ENCODE measurements around the gene POGK.
"Not testable (repeated sequence)": the region's sequence is repeated elsewhere in the genome, so short reads cannot be mapped to it uniquely, and the experiment has no call there.

POGK gene

DNA sequence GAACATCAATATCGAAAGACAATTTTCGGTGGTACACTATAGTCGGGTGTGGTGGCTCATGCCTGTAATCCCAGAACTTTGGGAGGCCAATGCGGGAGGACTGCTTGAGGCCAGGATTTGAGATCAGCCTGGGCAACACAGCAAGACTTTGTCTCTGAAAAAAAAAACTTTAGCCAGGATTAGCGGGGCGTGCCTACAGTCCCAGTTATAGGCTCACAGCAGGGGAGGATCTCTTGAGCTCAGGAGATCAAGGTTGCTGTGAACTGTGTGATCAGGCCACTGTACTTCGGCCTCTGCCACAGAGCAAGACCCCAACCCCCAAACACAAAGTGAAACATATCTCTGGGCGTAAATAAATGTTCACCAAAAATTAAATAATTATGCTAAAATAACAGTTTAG is 35.2 kb downstream of the POGK start:
- no peak for FAIRE-seq

DNA sequence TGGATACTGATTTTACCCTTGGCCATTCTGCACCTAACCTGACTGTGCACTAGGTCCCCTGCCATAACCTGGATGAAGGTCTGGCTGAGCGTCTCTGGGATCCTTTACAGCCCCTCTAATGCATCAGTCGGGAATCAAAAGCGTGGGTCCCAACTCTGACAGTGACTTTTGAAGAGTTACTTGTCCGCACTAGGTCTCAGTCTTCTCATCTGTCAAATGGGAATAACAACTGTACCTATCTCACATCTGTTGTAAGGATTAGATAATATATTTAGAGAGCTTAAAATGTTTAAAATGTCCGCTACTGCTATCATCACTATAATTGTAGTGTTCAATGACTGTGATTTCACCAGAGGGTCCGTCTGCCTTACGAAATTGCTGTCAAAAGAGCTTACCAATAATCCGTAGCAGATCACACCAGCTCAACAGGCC is 36.0 kb downstream of the POGK start:
- TF ChIP-seq POU2F2 (IDR thresholded peaks at IDR 0.05; ENCODE audit: low read depth, low read length) = no peak
- TF ChIP-seq POLR2A (IDR thresholded peaks at IDR 0.05; ENCODE audit: low read depth, low read length) = no peak
- DNase-seq (ENCODE audit: insufficient read length, low spot score) = no peak
- FAIRE-seq = peak; percentile 51

More for the DNA sequence above, 35.2 kb downstream of the POGK start:
- no peak for TF ChIP-seq TAF1 (IDR thresholded peaks at IDR 0.05; ENCODE audit: low read depth, low read length)
- no peak for TF ChIP-seq SPI1 (IDR thresholded peaks at IDR 0.05; ENCODE audit: low read depth, low read length)
- TF ChIP-seq POLR2AphosphoS5 (IDR thresholded peaks at IDR 0.05; ENCODE audit: low read depth, low read length) = no peak
- TF ChIP-seq POU2F2 (IDR thresholded peaks at IDR 0.05; ENCODE audit: low read depth, low read length) = no peak
- TF ChIP-seq PAX5 (IDR thresholded peaks at IDR 0.05; ENCODE audit: insufficient read depth, low read length, severe bottlenecking) = no peak
- no peak for TF ChIP-seq POLR2A (IDR thresholded peaks at IDR 0.05; ENCODE audit: low read depth, low read length)
- DNase-seq (ENCODE audit: insufficient read length, low spot score) = no peak

DNA sequence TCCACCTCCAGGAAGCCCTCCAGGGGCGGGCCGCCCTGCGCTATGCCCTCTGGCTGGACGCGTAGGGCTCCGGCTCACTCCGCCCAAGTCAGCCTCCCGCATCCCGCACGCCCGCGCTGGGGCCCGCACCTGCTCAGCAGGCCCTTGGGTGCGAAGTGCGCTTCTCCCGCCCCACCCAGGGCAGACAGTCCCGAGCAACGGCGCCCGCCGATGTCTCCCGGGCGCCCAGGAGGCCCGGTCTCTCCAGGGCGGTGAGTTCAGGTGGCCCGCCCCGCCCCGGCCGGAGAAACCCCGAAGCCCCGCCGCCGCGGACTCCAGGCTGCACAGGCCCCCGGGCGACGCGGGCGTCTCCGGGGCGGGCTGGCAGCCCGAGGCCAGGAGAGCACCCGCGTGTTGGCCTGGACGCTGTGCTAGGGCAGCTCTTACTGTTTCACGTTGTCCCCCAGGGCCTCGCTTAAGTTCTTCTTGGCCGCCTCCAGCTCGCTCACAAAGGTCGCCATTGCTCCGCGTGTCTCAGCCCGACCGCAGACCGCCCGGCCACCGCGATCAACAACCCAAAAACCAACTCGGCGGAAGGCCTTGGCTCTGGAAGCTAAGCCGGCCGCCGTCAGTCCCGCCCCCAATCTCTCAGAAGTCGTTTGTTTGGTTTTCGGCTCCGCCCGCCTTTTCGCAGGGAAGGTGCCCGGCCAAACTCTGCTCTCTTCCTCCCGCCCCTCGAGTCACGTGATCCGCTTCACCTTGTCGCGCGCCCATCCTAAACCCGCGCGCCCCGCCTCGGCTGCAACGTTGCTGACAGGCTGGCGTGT is 36.7 kb downstream of the POGK start, which contains the start of gene TADA1:
TADA1 (minus strand) TSS at position 531 of the 806 bp plus-strand sequence; CDS start at position 500, 31 bp downstream.
- TF ChIP-seq POU2F2 (IDR thresholded peaks at IDR 0.05; ENCODE audit: low read depth, low read length) (0 out of 2 replicates have a peak, but pooled peaks have one; percentile 28), POLR2AphosphoS5 (IDR thresholded peaks at IDR 0.05; ENCODE audit: low read depth, low read length) (peak; percentile 64), POLR2A (IDR thresholded peaks at IDR 0.05; ENCODE audit: low read depth, low read length) (no peak), SPI1 (IDR thresholded peaks at IDR 0.05; ENCODE audit: low read depth, low read length) (peak; percentile 3; the same call in 1 of the 2 replicates), PAX5 (IDR thresholded peaks at IDR 0.05; ENCODE audit: insufficient read depth, low read length, severe bottlenecking) (peak; percentile 0), TAF1 (IDR thresholded peaks at IDR 0.05; ENCODE audit: low read depth, low read length) (peak; percentile 69; the same call in 1 of the 2 replicates)
- DNase-seq (ENCODE audit: insufficient read length, low spot score) = peak; percentile 86
- peak; percentile 94 for FAIRE-seq

DNA sequence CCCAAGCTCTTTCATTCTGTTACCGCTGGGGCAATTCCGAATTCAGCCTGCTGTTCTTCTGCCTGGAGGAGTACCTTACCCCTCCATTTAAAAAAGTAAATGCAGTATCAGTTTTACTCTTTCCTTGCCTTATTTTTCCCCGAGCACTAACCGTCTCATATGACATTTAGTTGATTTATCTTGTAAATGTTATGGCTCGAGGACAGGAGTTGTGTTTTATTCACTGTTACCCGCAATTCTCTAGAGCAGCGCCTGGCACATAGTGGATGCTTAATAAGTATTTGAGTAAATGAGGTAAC is 37.2 kb downstream of the POGK start:
- DNase-seq (ENCODE audit: insufficient read length, low spot score) (no peak), FAIRE-seq (no peak)
- TF ChIP-seq POU2F2 (IDR thresholded peaks at IDR 0.05; ENCODE audit: low read depth, low read length) (no peak), POLR2A (IDR thresholded peaks at IDR 0.05; ENCODE audit: low read depth, low read length) (no peak), PAX5 (IDR thresholded peaks at IDR 0.05; ENCODE audit: insufficient read depth, low read length, severe bottlenecking) (no peak), POLR2AphosphoS5 (IDR thresholded peaks at IDR 0.05; ENCODE audit: low read depth, low read length) (no peak)

DNA sequence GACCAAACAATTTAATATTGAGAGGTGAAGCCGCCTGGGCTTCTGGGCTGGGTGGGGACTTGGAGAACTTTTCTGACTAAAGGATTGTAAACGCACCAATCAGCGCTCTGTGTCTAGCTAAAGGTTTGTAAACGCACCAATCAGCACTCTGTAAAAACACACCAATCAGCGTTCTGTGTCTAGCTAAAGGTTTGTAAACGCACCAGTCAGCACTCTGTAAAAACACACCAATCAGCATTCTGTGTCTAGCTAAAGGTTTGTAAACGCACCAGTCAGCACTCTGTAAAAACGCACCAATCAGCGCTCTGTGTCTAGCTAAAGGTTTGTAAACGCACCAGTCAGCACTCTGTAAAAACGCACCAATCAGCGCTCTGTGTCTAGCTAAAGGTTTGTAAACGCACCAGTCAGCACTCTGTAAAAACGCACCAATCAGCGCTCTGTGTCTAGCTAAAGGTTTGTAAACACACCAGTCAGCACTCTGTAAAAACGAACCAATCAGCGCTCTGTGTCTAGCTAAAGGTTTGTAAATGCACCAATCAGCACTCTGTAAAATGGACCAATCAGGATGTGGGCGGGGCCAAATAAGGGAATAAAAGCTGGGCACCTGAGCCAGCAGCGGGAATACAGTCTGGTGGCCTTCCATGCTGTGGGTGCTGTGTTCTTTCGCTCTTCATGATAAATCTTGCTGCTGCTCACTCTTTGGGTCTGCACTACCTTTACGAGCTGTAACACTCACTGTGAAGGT is 39.1 kb downstream of the POGK start:
- not testable (repeated sequence) for FAIRE-seq; DNase-seq (ENCODE audit: insufficient read length, low spot score)

DNA sequence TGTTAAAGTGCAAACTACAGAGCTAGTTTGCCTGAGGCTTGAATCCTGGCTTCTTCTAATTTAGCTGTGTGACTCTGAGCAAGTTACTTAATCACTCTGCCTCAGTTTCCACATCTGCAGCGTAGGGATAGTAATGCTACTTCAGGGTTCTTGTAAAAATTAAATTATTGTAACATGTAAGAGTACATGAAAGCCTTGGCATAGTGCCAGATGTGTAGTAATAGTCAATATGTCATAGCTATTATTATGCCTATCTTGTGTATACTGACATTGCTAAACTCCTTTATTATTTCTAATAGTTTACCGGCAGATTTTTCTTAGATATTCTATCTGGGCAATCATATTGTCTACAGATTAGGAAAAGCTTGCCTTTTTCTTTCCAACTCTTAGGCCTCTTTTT is 43.6 kb downstream of the POGK start:
- no peak for FAIRE-seq
- TF ChIP-seq SPI1 (IDR thresholded peaks at IDR 0.05; ENCODE audit: low read depth, low read length) = no peak
- no peak for TF ChIP-seq POU2F2 (IDR thresholded peaks at IDR 0.05; ENCODE audit: low read depth, low read length)
- no peak for TF ChIP-seq TAF1 (IDR thresholded peaks at IDR 0.05; ENCODE audit: low read depth, low read length)
- TF ChIP-seq POLR2AphosphoS5 (IDR thresholded peaks at IDR 0.05; ENCODE audit: low read depth, low read length) = no peak
- no peak for TF ChIP-seq PAX5 (IDR thresholded peaks at IDR 0.05; ENCODE audit: insufficient read depth, low read length, severe bottlenecking)
- TF ChIP-seq POLR2A (IDR thresholded peaks at IDR 0.05; ENCODE audit: low read depth, low read length) = no peak

DNA sequence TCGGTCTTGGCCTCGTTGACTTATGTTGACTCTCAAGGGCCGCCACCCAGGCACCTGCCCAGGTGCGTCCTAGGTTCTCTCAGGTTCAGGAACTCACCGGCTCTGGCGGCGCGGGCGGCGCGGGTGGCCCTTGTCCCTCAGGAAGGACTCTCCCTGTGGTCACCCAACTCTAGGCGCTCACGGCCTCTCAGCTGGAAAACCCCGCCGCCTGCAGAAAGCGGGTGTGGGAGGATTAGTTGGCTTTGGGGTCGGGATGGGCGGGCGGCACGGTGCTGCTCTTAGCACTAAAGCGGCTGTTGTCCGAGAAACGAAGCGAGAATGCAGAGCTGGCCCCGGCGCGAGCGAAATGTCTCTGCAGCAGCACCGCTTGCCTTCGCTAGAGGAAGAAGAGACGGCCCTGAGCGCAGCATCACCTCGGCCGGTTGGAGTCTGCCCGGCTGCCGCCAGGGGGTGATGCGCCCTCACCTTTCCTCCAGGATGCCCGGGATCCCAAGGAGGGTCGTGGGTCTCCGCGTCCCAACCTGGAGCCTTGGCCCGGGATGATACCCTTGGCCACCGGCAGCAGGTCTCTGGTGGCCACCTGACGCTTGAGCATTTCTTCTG is 44.9 kb downstream of the POGK start:
- peak; percentile 58 for FAIRE-seq
- peak; percentile 23 for DNase-seq (ENCODE audit: insufficient read length, low spot score)
- TF ChIP-seq SPI1 (IDR thresholded peaks at IDR 0.05; ENCODE audit: low read depth, low read length) (no peak), PAX5 (IDR thresholded peaks at IDR 0.05; ENCODE audit: insufficient read depth, low read length, severe bottlenecking) (no peak), TAF1 (IDR thresholded peaks at IDR 0.05; ENCODE audit: low read depth, low read length) (no peak), POLR2AphosphoS5 (IDR thresholded peaks at IDR 0.05; ENCODE audit: low read depth, low read length) (no peak), POLR2A (IDR thresholded peaks at IDR 0.05; ENCODE audit: low read depth, low read length) (no peak), POU2F2 (IDR thresholded peaks at IDR 0.05; ENCODE audit: low read depth, low read length) (no peak)

More for the DNA sequence above, 43.6 kb downstream of the POGK start:
- DNase-seq (ENCODE audit: insufficient read length, low spot score) = no peak

DNA sequence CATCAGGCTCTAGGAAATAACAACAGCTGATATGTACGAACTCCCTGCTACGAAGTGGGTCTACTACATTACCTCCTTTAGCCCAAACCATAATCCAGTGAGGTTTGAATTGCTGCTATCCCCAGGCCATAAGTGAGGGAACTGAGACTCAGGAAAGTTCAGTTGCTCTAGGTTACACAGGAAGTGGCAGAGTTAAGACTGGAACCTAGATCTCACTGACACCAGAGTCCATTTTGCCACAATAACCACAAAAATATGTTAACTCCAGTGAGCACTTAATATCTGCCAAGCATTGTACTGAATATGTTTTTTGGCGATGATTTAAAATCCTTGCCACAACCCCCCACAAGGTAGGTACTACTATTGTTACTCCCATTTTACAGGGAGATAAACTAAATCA is 45.7 kb downstream of the POGK start:
- DNase-seq (ENCODE audit: insufficient read length, low spot score) = no peak
- peak; percentile 50 for FAIRE-seq
- no peak for TF ChIP-seq TAF1 (IDR thresholded peaks at IDR 0.05; ENCODE audit: low read depth, low read length)
- no peak for TF ChIP-seq POLR2A (IDR thresholded peaks at IDR 0.05; ENCODE audit: low read depth, low read length)
- no peak for TF ChIP-seq PAX5 (IDR thresholded peaks at IDR 0.05; ENCODE audit: insufficient read depth, low read length, severe bottlenecking)
- TF ChIP-seq POLR2AphosphoS5 (IDR thresholded peaks at IDR 0.05; ENCODE audit: low read depth, low read length) = no peak
- TF ChIP-seq SPI1 (IDR thresholded peaks at IDR 0.05; ENCODE audit: low read depth, low read length) = no peak
- no peak for TF ChIP-seq POU2F2 (IDR thresholded peaks at IDR 0.05; ENCODE audit: low read depth, low read length)

DNA sequence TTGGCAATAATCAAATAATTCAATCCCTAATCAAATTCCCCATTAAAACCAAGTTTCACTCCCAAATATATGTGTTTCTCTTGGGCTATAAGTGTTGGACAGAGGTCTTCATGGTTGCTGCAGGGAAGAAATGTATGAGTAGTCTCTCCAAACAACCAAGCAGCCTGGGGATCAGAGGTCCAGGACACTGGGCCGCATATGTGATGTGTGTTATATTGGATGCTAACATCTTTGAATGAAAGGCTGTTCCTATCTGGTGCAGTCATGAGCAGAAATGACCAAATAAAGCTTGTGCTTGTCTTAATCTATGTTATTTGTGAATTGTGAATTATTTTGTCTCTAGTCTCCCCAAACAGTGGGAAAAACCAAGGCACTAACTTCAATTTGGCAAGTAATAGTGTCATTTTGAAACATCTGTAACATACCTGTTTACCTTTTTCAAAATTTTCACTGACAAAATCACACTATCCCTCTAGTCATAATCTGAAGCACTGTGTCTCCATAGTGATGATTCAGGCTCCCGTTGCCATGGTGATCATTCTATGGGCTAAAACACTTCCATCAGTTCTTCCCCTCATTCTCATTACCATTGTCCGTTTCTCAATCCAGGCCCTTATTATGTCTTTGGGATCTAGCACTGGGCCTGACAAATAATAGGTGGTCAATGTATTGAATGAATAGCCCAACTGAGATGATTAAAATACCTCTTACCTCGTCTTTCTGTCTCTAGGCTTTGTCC is 49.3 kb downstream of the POGK start:
- no peak for FAIRE-seq
- TF ChIP-seq SPI1 (IDR thresholded peaks at IDR 0.05; ENCODE audit: low read depth, low read length) = no peak
- TF ChIP-seq PAX5 (IDR thresholded peaks at IDR 0.05; ENCODE audit: insufficient read depth, low read length, severe bottlenecking) = no peak
- no peak for TF ChIP-seq POU2F2 (IDR thresholded peaks at IDR 0.05; ENCODE audit: low read depth, low read length)
- no peak for TF ChIP-seq TAF1 (IDR thresholded peaks at IDR 0.05; ENCODE audit: low read depth, low read length)
- no peak for TF ChIP-seq POLR2AphosphoS5 (IDR thresholded peaks at IDR 0.05; ENCODE audit: low read depth, low read length)
- no peak for TF ChIP-seq POLR2A (IDR thresholded peaks at IDR 0.05; ENCODE audit: low read depth, low read length)

More for the DNA sequence above, 49.3 kb downstream of the POGK start:
- DNase-seq (ENCODE audit: insufficient read length, low spot score) = no peak

Data from GM12891 (cell line).